Measurements from ENCODE around the gene MR1. TPM values are rescaled to one million over a fixed set of nuclear protein-coding genes. Genes with fewer than 3 reads are reported as not detected.
A peak's percentile ranks its signal among the peaks of the same experiment; 100 is the strongest.

Gene MR1
- total and polyA plus RNA-seq, 8 donors = 1.1 to 40.8 (median 7.5) TPM

- 3 to 8% (median 4%) methylated on average over 35 to 76 of the region's 76 CpGs for WGBS, 5 donors
- Histone ChIP-seq H3K4me1 (peaks cover 6 to 50% (median 42%) of the 10 kb centered on the region in 4 donors), H3K4me3 (peak within 1 kb of the TSS; percentile 69 to 94 (median 75)), H3K27me3 (no peaks in the 10 kb centered on the region), H3K9me3 (no peaks in the 10 kb centered on the region), H3K27ac (peak within 1 kb of the TSS; percentile 87 to 97 (median 92)), H3K36me3 (no peaks in the 10 kb centered on the region)
- intact Hi-C loops (cut with DNase I; ENCODE audit: low total_unique reads) = no loop called here
- DNase-seq = peak; percentile 97 to 98
- TF ChIP-seq POLR2AphosphoS5 (IDR thresholded peaks at IDR 0.05) (peak; percentile 98 to 100 (median 100)), CTCF (IDR thresholded peaks at IDR 0.05) (no peak), POLR2A (IDR thresholded peaks at IDR 0.05) (peak in 2 of 4 donors; percentile 98)
Observed at GRCh38 chr1:181088079-181089016, 54.6 kb downstream of the MR1 start, which contains the start of gene IER5. IER5 (plus strand) TSS chr1:181088700; CDS start chr1:181088903, 203 bp downstream.

- Histone ChIP-seq H3K27ac (peak overlapping the region; percentile 87 to 97 (median 92)), H3K36me3 (peaks cover 0 to 3% (median 0%) of the 10 kb centered on the region in 4 donors), H3K27me3 (no peaks in the 10 kb centered on the region), H3K4me1 (peaks cover 6 to 50% (median 45%) of the 10 kb centered on the region in 4 donors), H3K4me3 (peak overlapping the region; percentile 69 to 94 (median 75)), H3K9me3 (no peaks in the 10 kb centered on the region)
- WGBS, 5 donors = 0% methylated on average over 3 to 96 of the region's 97 CpGs
- DNase-seq = peak; percentile 44 to 65
- TF ChIP-seq EP300 (IDR thresholded peaks at IDR 0.05) (no peak), POLR2A (IDR thresholded peaks at IDR 0.05) (no peak), CTCF (IDR thresholded peaks at IDR 0.05) (no peak), POLR2AphosphoS5 (IDR thresholded peaks at IDR 0.05) (no peak)
- intact Hi-C loops (cut with DNase I; ENCODE audit: low total_unique reads) = no loop called here
Observed at GRCh38 chr1:181089017-181089675, 55.4 kb downstream of the MR1 start.

- TF ChIP-seq POLR2AphosphoS5 (IDR thresholded peaks at IDR 0.05) (peak; percentile 48 to 60 (median 59)), CTCF (IDR thresholded peaks at IDR 0.05) (no peak), EP300 (IDR thresholded peaks at IDR 0.05) (no peak), POLR2A (IDR thresholded peaks at IDR 0.05) (no peak)
- H3K27ac ChIP-seq = peak overlapping the region; percentile 87 to 97 (median 92)
- peak overlapping the region; percentile 69 to 94 (median 75) for H3K4me3 ChIP-seq
- peaks cover 0 to 4% (median 2%) of the 10 kb centered on the region in 4 donors for H3K36me3 ChIP-seq
- H3K4me1 ChIP-seq = peaks cover 6 to 53% (median 45%) of the 10 kb centered on the region in 4 donors
- no peaks in the 10 kb centered on the region for H3K27me3 ChIP-seq
- no peaks in the 10 kb centered on the region for H3K9me3 ChIP-seq
- peak; percentile 64 to 84 for DNase-seq
- intact Hi-C loops (cut with DNase I; ENCODE audit: low total_unique reads) = loop anchor here (5.0 kb wide), 1 partner anchor 47 kb away; no protein-coding TSS in a partner anchor
- WGBS, 5 donors = 1 to 2% (median 1%) methylated on average over 40 to 48 of the region's 48 CpGs
Observed at GRCh38 chr1:181089676-181090544, 56.1 kb downstream of the MR1 start.

All from stomach (tissue), 9 donors.